ENCODE results near the gene SGTA.
"Not testable (repeated sequence)": the region's sequence is repeated elsewhere in the genome, so short reads cannot be mapped to it uniquely, and the experiment has no call there.

The SGTA gene

GRCh38 chr19:2722541-2723344, 60.3 kb downstream of the SGTA start:
- no peak for DNase-seq

- no peak for DNase-seq
These were observed 61.2 kb downstream of the SGTA start for GRCh38 chr19:2721570-2722540.

- DNase-seq, result no peak
These were observed 62.1 kb downstream of the SGTA start, which contains the start of gene DIRAS1 for GRCh38 chr19:2720777-2721569. Gene DIRAS1 (minus strand): TSS chr19:2721372. CDS start chr19:2717806, 3,566 bp downstream.

DNA sequence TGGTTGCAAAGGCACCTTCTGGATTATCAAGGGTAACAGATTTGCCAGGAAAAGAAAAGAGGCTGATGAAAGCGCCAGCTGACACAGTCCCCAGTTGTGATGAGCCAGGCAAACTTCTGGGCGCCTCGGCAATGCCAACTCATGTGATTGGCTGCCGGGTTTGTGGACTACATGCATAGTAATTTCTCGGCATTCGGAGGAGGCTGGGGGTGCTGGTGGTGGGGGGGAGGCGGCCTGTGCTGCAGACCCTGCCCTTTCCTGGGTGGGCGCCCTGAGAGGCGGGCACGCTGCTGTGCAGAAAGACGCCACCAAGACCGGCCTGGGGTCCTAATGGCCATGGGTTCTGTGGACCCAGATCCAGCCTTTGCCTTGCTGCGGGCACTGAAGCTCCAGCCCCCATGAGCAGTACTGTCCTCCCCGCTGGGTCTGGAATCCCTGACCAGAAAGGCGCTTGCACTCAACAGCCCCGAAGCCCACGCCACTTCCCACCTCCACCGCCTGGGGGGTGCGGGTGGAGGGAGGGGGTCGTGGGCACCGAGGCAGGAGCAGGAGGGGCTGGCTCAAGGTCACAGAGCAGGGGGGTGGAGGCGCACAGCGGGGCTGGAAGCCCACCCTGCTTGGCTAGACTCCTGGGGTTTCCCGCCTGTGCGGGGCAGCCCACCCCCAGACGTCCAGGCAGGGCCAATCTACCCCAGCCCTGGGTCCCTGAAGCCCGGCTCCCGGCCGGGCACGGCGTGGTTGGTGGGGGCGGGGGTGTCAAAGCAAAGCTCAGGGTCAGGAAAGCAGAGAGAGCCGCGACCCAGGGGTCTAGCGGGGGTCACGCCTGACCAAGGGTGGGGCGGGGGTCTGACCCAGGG, 62.9 kb downstream of the SGTA start:
- no peak for DNase-seq

GRCh38 chr19:2719232-2719735, 63.8 kb downstream of the SGTA start:
- no peak for DNase-seq

GRCh38 chr19:2717638-2718541, 65.2 kb downstream of the SGTA start:
- DNase-seq, result no peak

DNA sequence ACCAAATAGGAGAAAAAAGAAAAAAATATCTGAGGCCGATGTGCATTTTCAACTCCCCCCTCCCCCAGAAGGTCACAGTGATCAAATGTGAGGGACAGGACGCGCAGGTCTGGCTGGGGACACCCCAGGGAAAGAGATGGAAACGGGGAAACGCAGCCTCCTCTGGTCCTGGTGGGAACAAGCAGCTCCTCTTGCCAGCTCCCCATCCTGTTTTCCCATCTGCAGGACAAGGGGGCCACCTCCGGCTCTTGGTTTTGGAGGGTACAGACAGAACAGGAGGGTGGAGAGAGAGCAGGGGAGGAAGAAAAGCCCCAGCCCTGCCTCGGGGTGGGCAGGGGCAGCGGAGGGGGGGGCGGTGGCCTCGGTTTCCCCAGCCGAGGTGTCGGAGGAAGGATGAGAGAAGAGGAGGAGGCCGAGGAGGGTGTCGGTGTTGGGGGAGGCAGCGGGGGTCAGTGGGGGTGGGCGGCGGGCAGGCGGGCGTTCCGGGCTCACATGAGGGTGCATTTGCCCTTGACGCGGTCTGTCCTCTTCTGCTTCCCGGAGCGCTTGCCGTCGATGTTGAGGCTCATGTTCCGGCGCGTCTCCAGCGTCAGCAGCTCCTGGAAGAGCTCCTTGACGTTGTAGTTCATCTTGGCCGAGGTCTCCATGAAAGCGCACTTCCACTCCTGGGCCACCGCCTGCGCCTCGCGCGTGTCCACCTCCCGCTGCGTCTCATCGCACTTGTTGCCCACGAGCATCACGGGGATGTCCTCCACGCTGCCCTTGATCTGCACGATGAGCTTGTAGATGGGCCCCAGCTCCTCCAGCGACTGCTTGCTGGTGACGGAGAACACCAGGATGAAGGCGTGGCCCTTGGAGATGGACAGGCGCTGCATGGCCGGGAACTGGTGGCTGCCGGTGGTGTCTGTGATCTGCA, 66.1 kb downstream of the SGTA start:
- DNase-seq, result no peak

- no peak for DNase-seq
These were observed 66.8 kb downstream of the SGTA start for GRCh38 chr19:2716275-2716650.

- no peak for DNase-seq
These were observed 67.4 kb downstream of the SGTA start for GRCh38 chr19:2715470-2716274.

DNA sequence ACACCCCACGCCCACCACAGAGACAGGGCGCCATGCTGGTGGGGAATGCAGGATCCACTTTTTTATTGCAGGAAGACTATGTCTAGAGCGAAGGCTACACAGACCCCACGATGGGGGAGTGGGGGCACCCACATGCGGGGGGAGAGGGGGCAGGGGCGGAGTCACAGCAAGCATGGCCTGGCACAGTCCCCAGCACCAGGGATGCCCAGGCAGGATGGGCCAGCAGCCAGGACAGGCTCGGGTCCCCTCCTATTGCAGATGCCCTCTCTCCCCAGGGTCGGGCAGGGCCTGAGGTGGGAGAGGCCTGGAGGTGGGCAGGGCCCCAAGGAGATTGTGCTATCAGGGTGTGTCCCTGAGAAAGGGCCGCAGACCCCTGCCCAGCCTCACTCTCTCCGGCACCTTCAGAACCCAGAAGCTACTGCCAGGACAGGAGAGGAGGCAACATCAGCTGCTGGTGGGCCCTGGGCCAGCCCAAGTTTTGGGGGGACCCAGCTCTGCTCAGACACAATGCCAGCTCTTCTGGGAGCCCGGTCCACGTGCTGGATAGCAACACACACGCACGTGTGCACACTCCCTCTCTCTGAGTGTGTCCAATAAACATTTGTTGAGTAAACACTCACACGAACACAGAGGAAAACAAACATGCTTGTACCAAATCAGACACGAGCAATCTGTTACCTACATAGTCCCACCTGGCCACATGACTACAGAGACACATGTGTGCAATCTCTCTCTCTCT, 68.4 kb downstream of the SGTA start:
- no peak for DNase-seq

DNA sequence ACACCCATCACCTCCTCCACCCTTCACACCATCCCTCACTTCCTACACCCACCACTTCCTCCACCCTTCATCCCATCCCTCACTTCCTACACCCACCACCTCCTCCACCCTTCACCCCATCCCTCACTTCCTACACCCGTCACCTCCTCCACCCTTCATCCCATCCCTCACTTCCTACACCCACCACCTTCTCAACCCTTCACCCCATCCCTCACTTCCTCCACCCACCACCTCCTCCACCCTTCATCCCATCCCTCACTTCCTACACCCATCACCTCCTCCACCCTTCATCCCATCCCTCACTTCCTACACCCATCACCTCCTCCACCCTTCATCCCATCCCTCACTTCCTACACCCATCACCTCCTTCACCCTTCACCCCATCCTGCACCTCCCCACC, 69.0 kb downstream of the SGTA start:
- DNase-seq, result not testable (repeated sequence)

GRCh38 chr19:2713170-2713569, 69.9 kb downstream of the SGTA start:
- DNase-seq, result not testable (repeated sequence)

DNA sequence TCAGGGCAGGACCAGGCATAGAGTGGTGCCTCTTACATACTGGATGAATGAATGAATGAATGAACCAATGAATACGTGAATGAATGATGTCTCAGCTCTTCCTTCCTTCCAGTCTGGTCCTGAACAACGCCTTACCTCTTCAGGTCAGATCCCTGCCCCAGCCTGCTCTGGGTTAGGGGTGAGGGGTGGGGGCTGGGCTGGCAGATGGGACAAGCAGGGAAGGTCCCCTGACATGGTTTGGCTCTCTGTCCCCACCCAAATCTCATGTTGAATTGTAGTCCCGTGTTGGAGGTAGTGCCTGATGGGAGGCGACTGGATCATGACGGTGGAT, 71.2 kb downstream of the SGTA start:
- no peak for DNase-seq

DNA sequence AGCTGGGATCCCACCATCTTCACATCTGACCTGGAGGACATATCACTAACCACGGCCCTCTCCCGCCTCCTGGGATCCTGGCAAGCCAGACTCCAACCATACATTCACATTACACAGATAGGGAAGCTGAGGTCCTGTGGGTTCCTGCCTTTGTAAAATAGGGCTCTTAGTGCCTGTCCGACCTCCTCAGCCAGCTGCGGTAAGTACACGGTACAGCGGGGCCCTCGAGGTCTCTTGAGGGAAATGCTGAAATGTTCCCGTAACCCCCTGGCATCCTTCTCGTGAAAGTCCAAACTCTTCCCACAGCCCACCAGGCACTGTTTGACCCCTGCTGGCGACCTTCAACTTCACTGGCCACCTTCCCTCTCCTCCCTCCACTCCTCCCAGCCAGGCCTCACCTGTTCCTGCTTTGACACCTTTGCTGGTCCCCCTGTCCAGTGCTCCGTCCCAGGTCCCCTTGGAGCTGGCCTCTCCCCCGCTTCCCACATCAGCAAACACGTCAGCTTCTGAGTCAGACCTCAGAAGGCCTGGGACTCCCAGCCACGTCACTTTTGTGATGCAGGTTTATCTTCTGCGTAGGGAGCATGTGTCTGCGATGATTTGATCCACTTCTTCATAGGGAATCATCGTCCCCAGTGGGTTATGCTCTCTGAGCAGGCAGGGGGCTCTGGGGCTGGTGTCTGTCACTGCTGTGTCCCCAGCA, 71.8 kb downstream of the SGTA start:
- no peak for DNase-seq

- no peak for DNase-seq
These were observed 76.8 kb downstream of the SGTA start for GRCh38 chr19:2706251-2706650.
